ENCODE measurements around the gene SIPA1L2.

DNA sequence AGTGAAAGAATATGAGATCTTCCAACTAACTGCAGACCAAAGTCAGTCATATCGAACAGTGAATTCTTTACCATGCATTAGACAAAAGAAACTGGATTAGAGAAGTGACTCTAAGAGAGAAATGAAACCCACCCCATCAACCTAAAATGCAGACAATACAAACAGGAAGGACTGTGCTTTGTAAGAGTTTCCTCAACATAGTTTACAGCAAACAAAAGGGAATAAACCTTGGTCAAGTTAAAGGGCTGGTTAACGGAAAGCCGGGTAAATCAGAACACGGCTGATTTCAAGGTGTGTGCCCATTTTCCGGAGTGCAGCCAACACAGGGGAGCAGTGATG is 39.2 kb downstream of the SIPA1L2 start:
- TF ChIP-seq CTCF (conservative IDR thresholded peaks at IDR 0.05; ENCODE audit: low read depth, low read length) (no peak), CHD1 (IDR thresholded peaks at IDR 0.05; ENCODE audit: low read depth, low read length) (no peak), RAD21 (IDR thresholded peaks at IDR 0.05; ENCODE audit: low read length) (no peak), MAFK (IDR thresholded peaks at IDR 0.05; ENCODE audit: low read depth, low read length) (no peak), POLR2A (IDR thresholded peaks at IDR 0.05; ENCODE audit: low read depth, low read length) (no peak), CEBPB (IDR thresholded peaks at IDR 0.05; ENCODE audit: low read depth, low read length) (no peak)
- TF ChIP-seq, protein P1, sequence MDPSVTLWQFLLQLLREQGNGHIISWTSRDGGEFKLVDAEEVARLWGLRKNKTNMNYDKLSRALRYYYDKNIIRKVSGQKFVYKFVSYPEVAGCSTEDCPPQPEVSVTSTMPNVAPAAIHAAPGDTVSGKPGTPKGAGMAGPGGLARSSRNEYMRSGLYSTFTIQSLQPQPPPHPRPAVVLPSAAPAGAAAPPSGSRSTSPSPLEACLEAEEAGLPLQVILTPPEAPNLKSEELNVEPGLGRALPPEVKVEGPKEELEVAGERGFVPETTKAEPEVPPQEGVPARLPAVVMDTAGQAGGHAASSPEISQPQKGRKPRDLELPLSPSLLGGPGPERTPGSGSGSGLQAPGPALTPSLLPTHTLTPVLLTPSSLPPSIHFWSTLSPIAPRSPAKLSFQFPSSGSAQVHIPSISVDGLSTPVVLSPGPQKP (IDR thresholded peaks at IDR 0.05; ENCODE audit: borderline replicate concordance, low read depth, low read length) = no peak

Measured in IMR-90 (cell line).